Activated naive CD8-positive, alpha-beta T cell treated with anti-CD3 and anti-CD28 coated beads, Interleukin-2, amount 10 ng/mL, durations not matched to agents 7 days and 5 days (primary cell): ENCODE measurements around the gene CDH1. TPM values are rescaled to one million over a fixed set of nuclear protein-coding genes. Genes with fewer than 3 reads are reported as not detected.

Source experiments
- ATAC-seq: fragments of 150-1000 bp; cut with Tn5 transposase; one replicate; pipeline ENCODE4 v1.10.0; 2021; ENCODE audit warnings: low read depth, moderate library complexity
- POLR2A ChIA-PET: fragments of 350-600 bp; sonication (Branson Sonifier 250); formaldehyde crosslinking; loops from one replicate; lab custom pipeline; 2021; ENCODE audit warnings: antibody characterized with exemption; lab: Charles Lee
- DNase-seq: peaks from one replicate; pipeline ENCODE4 v3.0.0; 2021
- H3K27ac Mint-ChIP-seq: one replicate; pipeline ENCODE4 v1.8.0; 2022; ENCODE audit warnings: mild to moderate bottlenecking, mixed read lengths
- H3K27me3 Mint-ChIP-seq: one replicate; pipeline ENCODE4 v1.8.0; 2022; ENCODE audit warnings: mild to moderate bottlenecking, moderate library complexity, mixed read lengths
- H3K36me3 Mint-ChIP-seq: one replicate; pipeline ENCODE4 v1.8.0; 2021; ENCODE audit warnings: mild to moderate bottlenecking, mixed read lengths
- H3K4me1 Mint-ChIP-seq: one replicate; pipeline ENCODE4 v1.8.0; 2021; ENCODE audit warnings: mixed read lengths
- H3K4me3 Mint-ChIP-seq: one replicate; pipeline ENCODE4 v1.8.0; 2022; ENCODE audit warnings: mild to moderate bottlenecking, moderate library complexity, mixed read lengths
- H3K9me3 Mint-ChIP-seq: one replicate; pipeline ENCODE4 v1.8.0; 2021; ENCODE audit warnings: mixed read lengths
- total RNA-seq, 2 experiments: library from RNA; stranded (reverse); gene quantifications; one replicate each; pipeline ENCODE4 v1.2.3, GENCODE V29; 2021

CDH1 gene
- total RNA-seq, 2 experiments from 2014 or later = 0.51 to 0.58 TPM

DNA sequence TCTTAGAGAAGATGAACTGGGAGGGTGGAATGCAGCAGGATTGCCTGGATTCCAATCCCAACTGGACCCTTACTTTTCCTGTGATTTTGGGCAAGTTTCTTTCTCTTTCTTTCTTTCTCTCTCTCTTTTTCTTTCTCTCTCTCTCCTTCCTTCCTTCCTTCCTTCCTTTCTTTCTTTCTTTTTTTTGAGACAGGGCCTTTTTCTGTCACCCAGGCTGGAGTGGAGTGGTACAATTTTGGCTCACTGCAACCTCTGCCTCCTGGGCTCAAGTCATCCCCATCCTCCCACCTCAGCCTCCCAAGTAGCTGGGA lies 20.5 kb downstream of the CDH1 start:
- ATAC-seq = no peak
- peaks cover 36% of the 10 kb centered on the region for H3K4me1 Mint-ChIP-seq
- peaks cover 3% of the 10 kb centered on the region for H3K27me3 Mint-ChIP-seq
- H3K27ac Mint-ChIP-seq = no peak overlapping the region
- POLR2A ChIA-PET = no interaction called here
- DNase-seq = no peak
- peak overlapping the region; percentile 30 for H3K4me3 Mint-ChIP-seq
- no peaks in the 10 kb centered on the region for H3K36me3 Mint-ChIP-seq
- H3K9me3 Mint-ChIP-seq = no peaks in the 10 kb centered on the region

DNA sequence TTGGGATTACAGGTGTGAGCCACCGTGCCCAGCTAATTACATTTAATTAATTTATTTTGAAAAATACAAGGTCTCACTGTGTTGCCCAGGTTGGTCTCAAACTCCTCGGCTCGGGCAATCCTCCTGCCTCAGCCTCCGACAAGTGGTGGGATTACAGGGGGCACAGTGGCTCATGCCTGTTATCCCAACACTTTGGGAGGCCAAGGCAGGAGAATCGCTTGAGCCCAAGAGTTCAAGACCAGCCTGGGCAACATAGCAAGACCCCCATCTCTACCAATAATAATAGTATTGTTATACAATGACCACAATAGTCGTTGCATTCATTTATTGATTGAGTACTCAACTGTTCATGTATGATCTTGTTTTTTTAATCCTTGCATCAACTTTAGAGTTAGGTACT lies 22.0 kb downstream of the CDH1 start:
- H3K36me3 Mint-ChIP-seq = no peaks in the 10 kb centered on the region
- no peak overlapping the region for H3K4me3 Mint-ChIP-seq
- H3K27ac Mint-ChIP-seq = no peak overlapping the region
- ATAC-seq (no peak), DNase-seq (no peak)
- POLR2A ChIA-PET = no interaction called here
- H3K27me3 Mint-ChIP-seq = peaks cover 4% of the 10 kb centered on the region
- H3K4me1 Mint-ChIP-seq = peaks cover 29% of the 10 kb centered on the region
- no peaks in the 10 kb centered on the region for H3K9me3 Mint-ChIP-seq

- no peaks in the 10 kb centered on the region for H3K36me3 Mint-ChIP-seq
- peaks cover 4% of the 10 kb centered on the region for H3K27me3 Mint-ChIP-seq
- DNase-seq (no peak), ATAC-seq (peak; percentile 40)
- no peak overlapping the region for H3K4me3 Mint-ChIP-seq
- no peaks in the 10 kb centered on the region for H3K9me3 Mint-ChIP-seq
- H3K27ac Mint-ChIP-seq = no peak overlapping the region
- POLR2A ChIA-PET = no interaction called here
- H3K4me1 Mint-ChIP-seq = peaks cover 28% of the 10 kb centered on the region
Observed at GRCh38 chr16:68760671-68761275, 23.7 kb downstream of the CDH1 start.

- POLR2A ChIA-PET = no interaction called here
- Mint-ChIP-seq H3K4me1 (peaks cover 14% of the 10 kb centered on the region), H3K27me3 (peaks cover 7% of the 10 kb centered on the region), H3K36me3 (no peaks in the 10 kb centered on the region), H3K9me3 (no peaks in the 10 kb centered on the region), H3K27ac (no peak overlapping the region), H3K4me3 (no peak overlapping the region)
- no peak for DNase-seq
- ATAC-seq = no peak
Observed at GRCh38 chr16:68762996-68763756, 26.1 kb downstream of the CDH1 start.

GRCh38 chr16:68764862-68765261 lies 27.8 kb downstream of the CDH1 start:
- ATAC-seq (no peak), DNase-seq (no peak)
- H3K4me1 Mint-ChIP-seq = peaks cover 11% of the 10 kb centered on the region
- no peak overlapping the region for H3K4me3 Mint-ChIP-seq
- no peaks in the 10 kb centered on the region for H3K36me3 Mint-ChIP-seq
- POLR2A ChIA-PET = no interaction called here
- H3K9me3 Mint-ChIP-seq = no peaks in the 10 kb centered on the region
- peaks cover 7% of the 10 kb centered on the region for H3K27me3 Mint-ChIP-seq
- H3K27ac Mint-ChIP-seq = no peak overlapping the region

GRCh38 chr16:68767581-68767980 lies 30.5 kb downstream of the CDH1 start:
- DNase-seq = no peak
- peaks cover 7% of the 10 kb centered on the region for H3K27me3 Mint-ChIP-seq

DNA sequence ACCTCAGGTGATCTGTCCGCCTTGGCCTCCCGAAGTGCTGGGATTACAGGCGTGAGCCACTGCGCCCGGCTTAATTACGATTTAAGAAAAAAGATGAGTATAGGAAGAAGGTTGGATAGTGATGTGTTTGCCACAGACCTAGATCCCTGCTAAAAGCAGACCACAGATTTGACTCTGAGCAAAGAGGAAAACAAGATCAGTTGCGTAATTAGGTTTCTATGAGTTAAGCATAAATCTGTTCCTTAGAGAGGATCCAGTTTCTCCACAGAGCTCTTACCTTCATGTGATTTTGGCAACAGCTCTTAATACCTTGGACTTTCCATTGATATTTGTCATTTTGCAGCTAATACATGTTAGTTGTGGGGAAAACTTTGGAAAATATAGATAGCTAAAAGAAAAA lies 31.1 kb downstream of the CDH1 start:
- H3K4me1 Mint-ChIP-seq = peaks cover 6% of the 10 kb centered on the region
- no peak overlapping the region for H3K27ac Mint-ChIP-seq
- POLR2A ChIA-PET = no interaction called here
- peaks cover 12% of the 10 kb centered on the region for H3K27me3 Mint-ChIP-seq
- DNase-seq (no peak), ATAC-seq (no peak)
- peaks cover 2% of the 10 kb centered on the region for H3K9me3 Mint-ChIP-seq
- H3K36me3 Mint-ChIP-seq = no peaks in the 10 kb centered on the region
- no peak overlapping the region for H3K4me3 Mint-ChIP-seq

More at GRCh38 chr16:68767581-68767980, 30.5 kb downstream of the CDH1 start:
- no peak overlapping the region for H3K27ac Mint-ChIP-seq
- POLR2A ChIA-PET = no interaction called here
- peaks cover 6% of the 10 kb centered on the region for H3K4me1 Mint-ChIP-seq
- no peak overlapping the region for H3K4me3 Mint-ChIP-seq
- ATAC-seq = no peak
- H3K36me3 Mint-ChIP-seq = no peaks in the 10 kb centered on the region
- H3K9me3 Mint-ChIP-seq = no peaks in the 10 kb centered on the region

DNA sequence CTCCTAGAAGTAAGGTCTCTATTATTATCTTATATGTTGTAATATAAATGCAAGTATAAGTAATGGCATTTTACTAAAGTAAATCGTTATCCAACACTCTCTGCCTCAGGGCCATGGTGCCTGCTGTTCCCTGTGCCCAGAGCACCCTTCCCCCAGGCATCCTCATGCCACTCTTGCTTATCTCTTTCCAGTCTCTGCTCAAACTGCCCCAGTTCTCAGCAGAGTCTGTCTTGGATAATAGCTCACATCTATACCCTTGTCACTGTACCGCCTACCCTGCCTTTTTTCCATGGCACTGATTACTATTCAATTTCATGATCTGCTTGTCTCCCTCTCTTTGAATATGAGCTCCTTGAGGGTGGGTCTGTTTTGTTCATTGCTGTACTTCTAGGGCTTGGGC lies 31.7 kb downstream of the CDH1 start:
- Mint-ChIP-seq H3K27ac (no peak overlapping the region), H3K27me3 (peaks cover 17% of the 10 kb centered on the region), H3K4me1 (peaks cover 6% of the 10 kb centered on the region), H3K9me3 (peaks cover 2% of the 10 kb centered on the region), H3K36me3 (no peaks in the 10 kb centered on the region), H3K4me3 (no peak overlapping the region)
- POLR2A ChIA-PET = no interaction called here
- no peak for DNase-seq
- no peak for ATAC-seq

DNA sequence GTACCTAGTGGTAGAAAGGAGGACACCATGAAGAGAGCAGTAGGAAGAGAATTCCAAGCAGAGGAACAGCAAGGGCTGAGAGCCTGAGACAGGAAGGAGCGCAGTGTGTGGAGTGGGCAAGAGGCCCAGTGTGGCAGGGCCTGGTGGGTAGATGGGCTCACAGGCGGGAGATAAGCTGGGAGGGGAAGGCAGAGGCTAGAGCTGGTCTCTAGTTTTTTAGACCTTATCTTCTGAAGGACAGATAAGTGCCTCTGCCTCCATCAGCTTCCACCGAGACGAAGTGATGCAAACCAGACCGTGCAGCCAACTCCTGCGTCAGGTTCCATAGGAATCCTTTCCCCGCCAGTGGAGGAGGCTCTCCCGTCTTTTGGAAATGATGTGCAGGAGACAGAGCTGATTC lies 33.6 kb downstream of the CDH1 start:
- H3K27me3 Mint-ChIP-seq = peaks cover 32% of the 10 kb centered on the region
- DNase-seq = no peak

GRCh38 chr16:68772030-68772681 lies 35.1 kb downstream of the CDH1 start:
- no peak overlapping the region for H3K27ac Mint-ChIP-seq
- DNase-seq (no peak), ATAC-seq (no peak)
- H3K4me1 Mint-ChIP-seq = peaks cover 9% of the 10 kb centered on the region
- peaks cover 2% of the 10 kb centered on the region for H3K9me3 Mint-ChIP-seq
- peaks cover 32% of the 10 kb centered on the region for H3K27me3 Mint-ChIP-seq
- no peaks in the 10 kb centered on the region for H3K36me3 Mint-ChIP-seq
- POLR2A ChIA-PET = no interaction called here
- H3K4me3 Mint-ChIP-seq = no peak overlapping the region

More for the DNA sequence above, 33.6 kb downstream of the CDH1 start:
- Mint-ChIP-seq H3K4me3 (no peak overlapping the region), H3K36me3 (no peaks in the 10 kb centered on the region), H3K4me1 (no peaks in the 10 kb centered on the region), H3K27ac (no peak overlapping the region), H3K9me3 (peaks cover 2% of the 10 kb centered on the region)
- POLR2A ChIA-PET = no interaction called here
- ATAC-seq = no peak

- H3K36me3 Mint-ChIP-seq = no peaks in the 10 kb centered on the region
- peaks cover 2% of the 10 kb centered on the region for H3K9me3 Mint-ChIP-seq
- POLR2A ChIA-PET = no interaction called here
- H3K27me3 Mint-ChIP-seq = peaks cover 32% of the 10 kb centered on the region
- no peak for ATAC-seq
- no peak overlapping the region for H3K4me3 Mint-ChIP-seq
- DNase-seq = no peak
- H3K27ac Mint-ChIP-seq = no peak overlapping the region
- H3K4me1 Mint-ChIP-seq = peaks cover 9% of the 10 kb centered on the region
Observed at GRCh38 chr16:68772871-68773270, 35.8 kb downstream of the CDH1 start.

- Mint-ChIP-seq H3K27me3 (peaks cover 36% of the 10 kb centered on the region), H3K9me3 (peaks cover 2% of the 10 kb centered on the region), H3K27ac (no peak overlapping the region), H3K36me3 (no peaks in the 10 kb centered on the region), H3K4me1 (peaks cover 9% of the 10 kb centered on the region), H3K4me3 (no peak overlapping the region)
- ATAC-seq = no peak
- DNase-seq = no peak
- POLR2A ChIA-PET = interaction anchor here (0.7 kb wide), 2 partner anchors 34 to 354 kb away, joined by 4 read pairs; no protein-coding TSS in a partner anchor
Observed at GRCh38 chr16:68774982-68775634, 38.0 kb downstream of the CDH1 start.

- H3K4me3 Mint-ChIP-seq = peak overlapping the region; percentile 13
- POLR2A ChIA-PET = interaction anchor here (0.6 to 1.2 kb wide), 3 partner anchors 25 to 56 kb away, joined by 3 to 4 read pairs (median 3); no protein-coding TSS in a partner anchor
- peaks cover 9% of the 10 kb centered on the region for H3K4me1 Mint-ChIP-seq
- no peak overlapping the region for H3K27ac Mint-ChIP-seq
- peaks cover 40% of the 10 kb centered on the region for H3K27me3 Mint-ChIP-seq
- H3K9me3 Mint-ChIP-seq = peaks cover 2% of the 10 kb centered on the region
- DNase-seq = no peak
- no peaks in the 10 kb centered on the region for H3K36me3 Mint-ChIP-seq
- peak; percentile 86 for ATAC-seq
Observed at GRCh38 chr16:68776821-68777485, 39.9 kb downstream of the CDH1 start.
